ENCODE measurements around the gene KCNQ4. TPM values are rescaled to one million over a fixed set of nuclear protein-coding genes. Genes with fewer than 3 reads are reported as not detected.

The KCNQ4 gene
- total RNA-seq, 1 experiment from 2014 or later: 1.4 TPM

GRCh38 chr1:40825435-40825788 lies 41.8 kb downstream of the KCNQ4 start:
- Histone ChIP-seq H2BK20ac (ENCODE audit: low read depth, low read length, poor library complexity, severe bottlenecking) (no peak overlapping the region), H3K27ac (ENCODE audit: insufficient read length, low read depth, low read length) (no peak overlapping the region), H3K79me1 (ENCODE audit: insufficient read depth, low read depth, low read length, poor library complexity, severe bottlenecking) (no peaks in the 10 kb centered on the region), H2AFZ (ENCODE audit: low read length) (no peak overlapping the region), H3K18ac (ENCODE audit: insufficient read length, low read depth, low read length) (no peak overlapping the region), H3K4me1 (ENCODE audit: insufficient read depth, low read length) (peaks cover 8% of the 10 kb centered on the region; the same call in 1 of the 2 replicates), H3K14ac (ENCODE audit: insufficient read depth, low read length) (peak overlapping the region; percentile 34; the same call in 1 of the 2 replicates), H2AK5ac (ENCODE audit: insufficient read length, low read length) (no peak overlapping the region), H3K23me2 (ENCODE audit: insufficient read length, low read depth, low read length, poor library complexity, severe bottlenecking) (no peaks in the 10 kb centered on the region), H3K56ac (ENCODE audit: insufficient read length, low read depth, low read length) (no peak overlapping the region), H2BK15ac (ENCODE audit: low read depth, low read length) (no peak overlapping the region), H4K5ac (ENCODE audit: insufficient read length, low read depth, low read length) (no peak overlapping the region), H2BK120ac (ENCODE audit: low read depth, low read length, poor library complexity, severe bottlenecking) (no peak overlapping the region), H3K9me3 (ENCODE audit: control insufficient read depth, low read depth, low read length) (no peaks in the 10 kb centered on the region), H3K79me2 (ENCODE audit: insufficient read depth, low read length) (no peaks in the 10 kb centered on the region), H4K8ac (replicated peaks; ENCODE audit: insufficient read length, low read depth, low read length) (no peak overlapping the region), H4K20me1 (ENCODE audit: control insufficient read depth, insufficient read depth, insufficient read length) (no peaks in the 10 kb centered on the region), H3T11ph (ENCODE audit: low read length) (no peak overlapping the region), H2BK12ac (ENCODE audit: insufficient read length, low read depth, low read length) (no peak overlapping the region), H3K27me3 (ENCODE audit: insufficient read depth, low read length) (no peaks in the 10 kb centered on the region), H3K4me2 (ENCODE audit: insufficient read depth, insufficient read length, low read length) (no peak overlapping the region), H3K4ac (ENCODE audit: low read depth, low read length) (no peak overlapping the region), H2BK5ac (ENCODE audit: insufficient read length, low read length) (no peak overlapping the region), H3K9ac (ENCODE audit: extremely low read depth, insufficient read length, low read length) (no peak overlapping the region), H3K23ac (ENCODE audit: insufficient read length, low read depth, low read length) (no peak overlapping the region), H4K91ac (ENCODE audit: insufficient read length, low read depth, low read length) (no peak overlapping the region)
- 0 out of 5 replicates have a peak overlapping the region, but pooled peaks of 1 of the 2 experiments have one; percentile 2 for H3K4me3 Mint-ChIP-seq
- no peaks in the 10 kb centered on the region for H3K36me3 Mint-ChIP-seq (ENCODE audit: insufficient read depth in 1 of 3, low read depth in 3 of 3)
- no peaks in the 10 kb centered on the region; the same call in none of the 2 replicates for H3K27me3 Mint-ChIP-seq (ENCODE audit: low read depth)
- no peaks in the 10 kb centered on the region for H3K9me3 Mint-ChIP-seq
- no CpG with 5 or more reads among the region's 3 CpGs for WGBS (ENCODE audit: extremely low coverage, insufficient read length, low lambda C conversion rate)
- no peak for TF ChIP-seq CTCF (conservative IDR thresholded peaks at IDR 0.05)
- H3K27ac Mint-ChIP-seq: peak overlapping the region; percentile 25 to 68 (median 59); a peak in 5 of 7 replicates
- H3K4me1 Mint-ChIP-seq: peaks cover 22 to 28% of the 10 kb centered on the region in 2 experiments
- peak; percentile 71 for DNase-seq
